ENCODE results near the gene PIK3CA.
"Not testable (repeated sequence)": the region's sequence is repeated elsewhere in the genome, so short reads cannot be mapped to it uniquely, and the experiment has no call there.

PIK3CA gene

DNA sequence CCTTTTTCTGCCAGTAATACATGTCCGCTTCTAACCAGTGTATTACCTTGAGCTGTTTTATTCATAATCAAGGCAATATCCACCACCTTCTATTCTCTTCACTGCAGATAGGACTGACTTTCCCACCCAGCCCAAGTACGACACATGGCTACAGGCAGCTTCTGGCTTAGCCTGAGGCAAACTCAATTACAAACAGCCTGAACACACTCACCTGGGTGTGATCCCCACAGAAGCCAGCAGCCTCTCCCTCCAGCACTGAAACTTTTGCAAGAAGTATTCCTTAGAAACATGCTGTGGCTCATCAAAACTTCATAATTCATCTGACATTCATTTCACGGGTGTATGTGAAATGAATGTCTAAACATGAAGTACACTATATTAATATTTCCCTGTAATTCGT is 116.3 kb downstream of the PIK3CA start:
- DNase-seq (ENCODE audit: low spot score): no peak

DNA sequence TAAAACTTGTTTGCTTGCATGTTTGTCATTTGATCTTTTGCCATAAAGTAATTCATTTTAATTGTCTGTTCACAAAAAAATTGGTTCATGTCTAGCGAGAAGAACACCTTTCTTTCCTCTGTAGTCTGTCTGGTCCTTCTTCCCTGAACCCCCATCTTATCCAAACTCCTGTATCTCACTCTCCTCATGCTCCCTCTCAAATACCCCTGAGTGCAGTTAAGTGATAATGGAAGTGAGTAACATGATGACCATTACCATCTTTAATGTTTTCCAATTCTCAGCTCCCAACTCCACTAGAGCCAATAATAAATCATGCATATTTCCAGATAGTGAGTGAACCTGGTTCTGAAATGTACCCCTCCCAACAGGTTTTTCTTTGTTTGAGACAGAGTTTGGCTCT is 116.9 kb downstream of the PIK3CA start:
- no peak for DNase-seq (ENCODE audit: low spot score)

DNA sequence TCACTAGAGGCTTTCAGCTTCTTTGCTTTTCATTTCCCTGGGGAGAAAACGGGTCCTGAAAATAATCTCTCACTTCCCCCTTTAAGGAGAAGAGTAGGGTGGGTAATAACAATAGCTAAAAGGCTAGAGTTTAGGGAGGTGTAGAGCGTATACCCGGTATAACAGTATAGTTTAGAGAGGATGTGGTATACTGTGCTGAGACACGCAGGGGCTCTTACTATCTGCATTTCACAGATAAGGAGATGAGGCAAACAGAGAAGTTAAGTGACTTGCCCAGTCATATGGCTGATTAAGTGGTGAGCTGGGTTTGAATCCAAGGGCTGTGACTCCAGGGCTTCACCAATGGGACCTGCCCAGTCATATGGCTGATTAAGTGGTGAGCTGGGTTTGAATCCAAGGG is 117.7 kb downstream of the PIK3CA start:
- no peak for DNase-seq (ENCODE audit: low spot score)

DNA sequence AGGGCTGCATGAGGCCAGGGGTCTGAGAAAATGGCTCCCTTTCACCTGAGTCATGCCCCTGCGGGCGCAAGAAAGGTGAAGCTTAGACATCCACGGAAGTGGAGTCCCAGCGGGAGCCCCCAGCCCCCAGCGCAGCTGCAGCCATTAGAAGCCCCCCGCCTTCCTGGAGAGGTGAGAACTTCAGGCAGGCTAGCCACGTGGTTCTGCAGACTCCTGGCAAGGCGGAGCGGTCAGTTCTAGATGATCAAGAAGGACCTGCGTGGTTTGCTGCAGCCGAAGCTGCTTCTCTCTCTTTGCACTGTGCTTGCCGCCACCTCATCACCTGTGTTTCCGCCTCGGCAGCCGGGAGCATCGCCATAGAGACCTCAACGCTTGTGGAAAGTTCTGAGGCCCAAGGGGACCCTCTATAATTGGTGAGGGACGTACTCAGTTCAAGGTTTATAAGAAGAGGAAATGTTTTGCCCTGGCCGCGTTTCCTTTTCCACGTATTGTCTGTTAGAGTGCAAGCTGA is 118.6 kb downstream of the PIK3CA start:
- DNase-seq (ENCODE audit: low spot score): no peak

DNA sequence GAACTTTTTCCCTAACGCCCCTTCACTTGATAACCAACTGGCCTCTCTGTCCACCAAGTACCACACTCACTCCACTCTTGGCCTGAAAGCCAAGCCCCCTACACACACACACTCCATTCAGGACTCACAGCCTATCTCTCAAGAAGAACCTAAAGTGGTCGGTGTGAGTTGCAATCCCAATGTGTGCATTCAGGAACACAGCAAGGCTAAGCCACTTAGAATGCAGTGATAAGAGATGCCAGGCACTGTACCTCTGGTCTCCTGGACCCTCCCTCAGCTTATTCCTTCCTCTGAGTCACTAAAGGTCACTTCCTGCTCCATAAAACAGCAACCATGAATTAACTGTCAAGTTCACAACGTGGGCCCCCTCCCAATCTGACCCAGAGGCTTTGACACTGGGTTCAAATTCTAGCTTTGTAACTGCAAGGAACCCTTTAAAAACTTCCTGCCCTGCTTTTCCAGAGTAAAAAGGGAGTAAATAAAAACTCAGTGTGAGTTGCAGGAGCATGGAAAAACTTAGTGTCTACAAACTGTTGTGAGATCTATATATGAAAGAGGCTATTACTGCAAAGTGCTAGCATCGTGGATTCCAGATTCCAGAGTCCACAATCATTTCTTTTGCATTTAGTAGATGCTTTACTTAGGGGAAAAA is 120.4 kb downstream of the PIK3CA start:
- DNase-seq (ENCODE audit: low spot score): no peak

DNA sequence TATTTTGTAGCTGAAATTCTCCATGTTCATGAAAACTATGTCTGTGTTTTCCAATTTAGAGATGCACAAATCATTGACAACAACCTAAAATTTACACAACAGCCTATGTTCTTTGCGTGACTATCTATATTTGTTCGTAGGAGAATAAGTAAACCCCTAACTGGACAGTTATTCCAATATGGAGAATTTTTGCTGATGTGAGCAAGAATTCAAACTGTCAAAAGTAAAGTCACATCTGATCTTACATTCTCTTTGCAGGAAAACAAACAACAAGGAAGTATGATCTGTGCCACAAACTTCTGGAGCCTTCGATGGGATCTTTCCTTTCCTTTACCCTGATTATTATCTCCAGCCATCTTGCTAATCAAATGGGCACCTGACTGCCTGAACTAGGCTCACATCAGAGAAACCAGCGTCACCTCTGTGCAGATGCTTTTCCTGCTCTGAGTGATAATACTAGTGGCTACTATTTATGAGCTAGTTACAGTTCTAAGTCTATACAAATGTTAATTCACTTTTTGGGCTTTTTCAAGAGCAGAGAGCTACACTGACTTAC is 121.1 kb downstream of the PIK3CA start:
- no peak for DNase-seq (ENCODE audit: low spot score)

DNA sequence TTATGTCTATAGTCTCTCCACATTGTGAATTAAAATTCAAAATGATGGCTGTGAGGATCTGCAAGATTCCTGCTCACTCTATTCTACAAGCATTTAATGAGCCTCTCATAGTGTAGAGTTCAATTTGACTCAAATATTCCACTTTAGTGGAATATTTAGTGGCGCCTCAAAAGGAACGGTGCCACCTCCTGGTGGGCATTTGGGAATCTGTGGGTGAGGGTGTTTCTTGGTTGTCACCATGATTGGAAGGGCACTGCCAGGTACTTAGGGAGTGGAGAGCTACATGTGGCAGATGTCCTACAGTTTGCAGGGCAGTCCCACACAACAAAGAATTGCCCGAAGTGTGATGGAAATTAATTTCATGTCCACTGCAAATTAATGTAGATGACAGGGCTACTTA is 124.2 kb downstream of the PIK3CA start:
- DNase-seq (ENCODE audit: low spot score): no peak

DNA sequence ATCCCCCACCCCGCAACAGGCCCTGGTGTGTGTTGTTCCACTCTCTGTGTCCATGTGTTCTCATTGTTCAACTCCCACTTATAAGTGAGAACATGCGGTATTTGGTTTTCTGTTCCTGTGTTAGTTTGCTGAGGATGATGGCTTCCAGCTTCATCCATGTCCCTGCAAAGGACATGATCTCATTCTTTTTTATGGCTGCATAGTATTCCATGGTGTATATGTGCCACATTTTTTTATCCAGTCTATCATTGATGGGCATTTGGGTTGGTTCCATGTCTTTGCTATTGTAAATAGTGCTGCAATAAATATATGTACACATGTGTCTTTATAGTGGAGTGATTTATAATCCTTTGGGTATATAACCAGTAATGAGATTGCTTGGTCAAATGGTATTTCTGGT is 126.3 kb downstream of the PIK3CA start:
- DNase-seq (ENCODE audit: low spot score): not testable (repeated sequence)

DNA sequence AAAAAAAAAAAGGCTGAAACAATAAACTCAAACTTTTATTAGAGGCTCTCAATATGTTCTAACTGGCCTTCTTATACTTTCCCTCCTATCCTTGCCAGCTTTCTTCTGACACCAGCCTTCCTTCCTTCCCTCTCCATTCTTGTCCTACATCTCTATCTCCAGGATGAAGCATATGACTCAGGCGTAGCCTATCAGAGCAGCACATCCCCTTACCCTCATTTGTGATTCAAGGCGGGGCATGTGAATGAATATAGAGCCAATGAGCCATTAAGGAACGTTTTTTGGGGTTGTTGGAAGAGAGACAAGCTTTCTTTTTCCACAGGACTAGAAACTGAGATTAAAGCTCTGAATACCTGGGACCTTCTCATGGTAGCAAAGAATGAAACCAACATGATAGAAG is 127.8 kb downstream of the PIK3CA start:
- DNase-seq (ENCODE audit: low spot score): no peak

DNA sequence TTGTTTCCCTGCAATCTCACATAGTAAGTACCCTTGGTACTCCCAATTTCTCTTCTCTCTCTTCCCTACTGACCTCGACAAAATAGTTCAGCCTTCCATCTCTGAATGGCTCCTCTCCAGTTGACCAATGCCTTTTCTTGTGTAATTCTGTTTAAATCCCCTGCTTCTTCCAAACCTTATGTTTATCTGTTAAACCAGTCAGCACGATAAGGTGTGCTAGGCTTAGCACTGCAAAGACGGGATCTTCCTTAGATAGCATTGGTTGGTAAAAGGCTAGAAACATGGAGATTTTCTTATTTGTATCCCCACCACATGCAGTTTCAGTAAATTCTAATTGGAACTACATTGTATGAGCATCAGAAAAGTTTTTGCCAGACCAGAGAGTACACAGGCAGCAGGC is 128.6 kb downstream of the PIK3CA start:
- no peak for DNase-seq (ENCODE audit: low spot score)

DNA sequence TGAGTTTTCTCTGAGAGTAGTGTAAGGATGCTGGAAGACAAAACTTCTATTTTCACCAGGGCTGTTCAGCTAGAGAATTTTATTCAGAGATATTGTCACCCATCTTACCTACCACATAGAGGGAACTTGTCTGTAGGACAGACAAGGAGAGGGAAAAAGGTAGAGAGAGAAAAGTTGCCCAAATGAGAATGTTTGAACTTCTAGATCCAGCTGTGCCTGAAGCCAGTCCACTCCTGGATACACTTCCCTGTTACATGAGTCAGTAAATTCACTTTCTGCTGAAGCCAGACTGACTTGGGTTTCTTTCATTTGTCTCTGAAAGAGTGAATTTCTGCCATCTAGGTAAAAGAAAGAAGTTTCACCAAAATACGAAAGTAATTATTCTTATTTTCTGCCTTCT is 130.0 kb downstream of the PIK3CA start:
- DNase-seq (ENCODE audit: low spot score): no peak

DNA sequence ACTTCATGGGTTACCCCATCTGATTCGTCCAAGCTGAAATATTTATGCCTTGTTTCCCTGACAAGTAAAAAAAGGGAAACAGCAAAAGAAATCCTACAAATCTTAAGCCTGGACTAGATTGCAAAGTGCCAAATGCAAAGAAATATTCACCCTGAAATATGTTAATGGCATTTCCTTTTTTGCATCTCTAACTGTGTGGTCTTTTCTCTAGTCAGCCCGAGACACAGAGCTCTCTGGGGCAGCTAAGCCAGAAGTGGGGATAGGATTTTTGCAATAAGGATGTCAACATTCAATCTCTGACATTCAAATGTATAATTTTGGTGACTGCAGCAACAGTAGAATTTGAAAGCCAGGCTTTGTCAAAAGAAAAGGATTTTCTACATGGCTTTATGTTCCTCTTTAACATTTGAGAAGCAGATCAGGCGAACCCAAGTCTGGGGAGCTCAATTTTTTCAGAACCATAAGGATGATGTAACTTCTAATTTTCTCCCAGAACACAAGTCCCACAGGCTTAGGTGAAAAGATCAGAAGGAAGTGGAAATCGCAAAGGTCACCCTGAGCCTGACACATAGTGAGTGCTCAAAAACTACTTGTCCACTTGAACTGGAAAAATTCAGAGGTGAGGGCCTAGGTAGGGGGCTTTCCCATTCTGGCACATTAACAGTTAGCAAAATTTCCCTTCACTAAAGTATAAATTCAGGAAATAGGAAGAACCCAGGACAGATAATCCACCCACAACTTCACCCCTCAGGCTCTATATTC is 131.0 kb downstream of the PIK3CA start:
- no peak for DNase-seq (ENCODE audit: low spot score)

DNA sequence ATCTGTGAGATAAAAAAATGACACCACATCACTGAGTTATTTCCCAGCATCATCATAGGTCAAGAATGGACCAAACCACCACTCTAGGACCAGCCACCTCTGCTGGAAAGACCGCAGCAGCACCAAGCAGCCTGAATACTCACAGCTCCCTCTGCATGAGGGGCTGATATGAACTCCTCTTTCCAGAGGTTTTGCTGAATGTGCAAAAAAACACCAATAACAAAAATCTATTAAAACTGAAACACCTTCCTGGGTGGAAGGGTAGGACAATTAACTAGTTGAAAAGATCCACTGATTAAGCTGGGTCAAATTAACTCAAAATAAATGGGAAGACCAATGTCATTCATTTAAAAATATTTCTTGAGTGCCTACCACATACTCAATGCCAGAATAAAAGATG is 131.7 kb downstream of the PIK3CA start:
- DNase-seq (ENCODE audit: low spot score): no peak

DNA sequence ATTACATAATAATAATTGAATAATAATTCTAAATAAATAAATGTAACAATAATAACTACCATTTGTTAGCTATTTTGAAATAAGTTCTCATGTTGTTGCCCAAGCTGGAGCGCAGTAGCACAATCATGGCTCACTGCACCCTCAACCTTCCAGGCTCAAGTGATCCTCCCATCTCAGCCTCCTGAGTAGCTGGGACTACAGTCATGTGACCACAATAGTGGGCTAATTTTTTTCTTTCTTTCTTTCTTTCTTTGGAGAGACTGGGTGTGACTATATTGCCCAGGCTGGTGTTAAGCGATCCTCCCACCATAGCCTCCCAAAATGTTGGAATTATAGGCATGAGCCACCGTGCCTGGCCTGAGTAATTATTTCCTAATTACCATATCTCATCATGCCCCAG is 133.7 kb downstream of the PIK3CA start:
- DNase-seq (ENCODE audit: low spot score): no peak

DNA sequence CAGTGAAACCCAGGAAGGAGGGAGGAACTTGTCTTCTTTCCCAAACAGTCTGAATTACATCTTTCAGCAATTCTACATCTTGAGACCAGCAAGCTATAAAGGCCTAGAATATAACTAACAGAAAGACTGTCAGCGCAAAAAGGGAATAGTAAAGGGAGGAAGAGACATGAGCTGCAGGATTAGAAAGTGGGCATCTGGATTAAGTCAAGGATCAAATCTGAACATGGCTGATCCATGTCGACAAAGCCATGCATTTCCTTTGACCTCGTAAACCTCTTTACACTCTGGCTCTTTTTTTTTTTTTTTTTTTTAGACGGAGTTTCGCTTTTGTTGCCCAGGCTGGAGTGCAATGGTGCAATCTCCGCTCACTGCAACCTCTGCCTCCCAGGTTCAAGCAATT is 138.2 kb downstream of the PIK3CA start:
- no peak for DNase-seq (ENCODE audit: low spot score)

DNA sequence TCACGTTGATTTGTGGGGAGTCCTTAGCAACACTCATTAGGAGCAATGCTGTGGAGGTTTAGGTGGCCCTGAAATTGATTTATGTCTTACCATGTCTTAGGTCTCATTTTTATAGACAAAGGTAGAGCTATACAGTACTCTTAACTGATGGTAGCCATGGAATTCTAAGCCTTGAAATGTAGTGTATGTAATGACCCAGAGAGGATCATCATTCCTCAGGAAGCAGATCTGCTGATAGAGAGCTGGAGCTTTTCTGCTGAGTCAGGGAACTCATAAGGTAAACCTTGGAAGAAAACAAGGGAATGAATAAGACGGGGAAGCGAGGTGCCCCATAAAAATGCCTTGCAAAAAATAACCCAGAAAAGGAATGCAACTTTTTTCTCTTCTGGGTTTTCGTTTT is 140.7 kb downstream of the PIK3CA start:
- DNase-seq (ENCODE audit: low spot score): no peak

DNA sequence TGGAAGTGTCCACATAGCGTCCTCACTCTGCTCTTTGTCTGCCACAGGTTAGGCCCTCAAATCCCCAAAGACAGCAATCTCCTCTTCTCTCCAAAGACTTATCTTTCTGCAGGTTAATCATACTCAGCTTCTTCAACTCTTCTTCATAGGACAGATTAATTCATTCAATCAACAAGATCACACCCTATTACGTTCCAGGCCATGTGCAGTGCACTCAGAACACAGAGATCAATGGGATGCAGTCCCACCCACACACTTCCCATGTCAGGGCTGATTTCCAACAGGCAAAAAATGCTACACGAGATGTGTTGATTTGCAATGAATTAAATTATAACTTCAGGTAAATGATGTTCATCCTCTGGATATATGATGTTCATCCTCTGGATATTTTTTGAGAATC is 141.1 kb downstream of the PIK3CA start:
- DNase-seq (ENCODE audit: low spot score): no peak

Data from iPS-NIHi11 (cell line).